ENCODE data around the gene TRAPPC14. TPM values are rescaled to one million over a fixed set of nuclear protein-coding genes. Genes with fewer than 3 reads are reported as not detected.

The TRAPPC14 gene
- total and polyA plus RNA-seq, 2 donors from 2014 or later, result 14.8 to 27.1 TPM

GRCh38 chr7:100115026-100115425 lies 43.5 kb downstream of the TRAPPC14 start:
- Histone ChIP-seq H3K9me3 (ENCODE audit: control insufficient read depth in 2 of 3, insufficient read depth in 1 of 3, low read length in 3 of 3) (no peaks in the 10 kb centered on the region), H3K27ac (ENCODE audit: low read depth in 2 of 2, low read length in 2 of 2) (no peak overlapping the region), H3K4me1 (ENCODE audit: control insufficient read depth in 2 of 3, insufficient read depth in 2 of 3, low read depth in 1 of 3, low read length in 3 of 3) (peaks cover 0 to 6% (median 4%) of the 10 kb centered on the region in 3 donors), H3K9ac (ENCODE audit: low read length in 3 of 3) (no peak overlapping the region), H3K36me3 (ENCODE audit: control insufficient read depth in 2 of 3, insufficient read depth in 3 of 3, low read length in 3 of 3) (peaks cover 0 to 11% (median 5%) of the 10 kb centered on the region in 3 donors), H3K27me3 (ENCODE audit: control insufficient read depth, insufficient read depth, low read length) (no peaks in the 10 kb centered on the region), H3K4me3 (ENCODE audit: low read length in 3 of 3) (no peak overlapping the region)
- TF ChIP-seq CTCF (IDR thresholded peaks at IDR 0.05; ENCODE audit: borderline replicate concordance, extremely low read depth, insufficient read depth), result no peak
- FAIRE-seq, result no peak
- no peak for DNase-seq
- intact Hi-C loops (cut with DNase I), result no loop called here

- FAIRE-seq, result no peak
- Histone ChIP-seq H3K4me1 (ENCODE audit: control insufficient read depth in 2 of 3, insufficient read depth in 2 of 3, low read depth in 1 of 3, low read length in 3 of 3) (no peaks in the 10 kb centered on the region), H3K9ac (ENCODE audit: low read length in 3 of 3) (no peak overlapping the region), H3K36me3 (ENCODE audit: control insufficient read depth in 2 of 3, insufficient read depth in 3 of 3, low read length in 3 of 3) (peaks cover 0 to 12% (median 11%) of the 10 kb centered on the region in 3 donors), H3K9me3 (ENCODE audit: control insufficient read depth in 2 of 3, insufficient read depth in 1 of 3, low read length in 3 of 3) (no peaks in the 10 kb centered on the region), H3K27me3 (ENCODE audit: control insufficient read depth, insufficient read depth, low read length) (no peaks in the 10 kb centered on the region), H3K4me3 (ENCODE audit: low read length in 3 of 3) (no peak overlapping the region), H3K27ac (ENCODE audit: low read depth in 2 of 2, low read length in 2 of 2) (no peak overlapping the region)
- TF ChIP-seq CTCF (IDR thresholded peaks at IDR 0.05; ENCODE audit: borderline replicate concordance, extremely low read depth, insufficient read depth), result no peak
- no peak for DNase-seq
- intact Hi-C loops (cut with DNase I), result no loop called here
Measured at GRCh38 chr7:100111914-100112313, 46.6 kb downstream of the TRAPPC14 start.

- Histone ChIP-seq H3K36me3 (ENCODE audit: control insufficient read depth in 2 of 3, insufficient read depth in 3 of 3, low read length in 3 of 3) (peaks cover 0 to 16% (median 14%) of the 10 kb centered on the region in 3 donors), H3K4me3 (ENCODE audit: low read length in 3 of 3) (no peak overlapping the region), H3K27me3 (ENCODE audit: control insufficient read depth, insufficient read depth, low read length) (no peaks in the 10 kb centered on the region), H3K9ac (ENCODE audit: low read length in 3 of 3) (no peak overlapping the region), H3K4me1 (ENCODE audit: control insufficient read depth in 2 of 3, insufficient read depth in 2 of 3, low read depth in 1 of 3, low read length in 3 of 3) (no peaks in the 10 kb centered on the region), H3K9me3 (ENCODE audit: control insufficient read depth in 2 of 3, insufficient read depth in 1 of 3, low read length in 3 of 3) (no peaks in the 10 kb centered on the region), H3K27ac (ENCODE audit: low read depth in 2 of 2, low read length in 2 of 2) (no peak overlapping the region)
- no peak for FAIRE-seq
- TF ChIP-seq CTCF (IDR thresholded peaks at IDR 0.05; ENCODE audit: borderline replicate concordance, extremely low read depth, insufficient read depth), result no peak
- no peak for DNase-seq
- intact Hi-C loops (cut with DNase I), result no loop called here
Measured at GRCh38 chr7:100111156-100111555, 47.4 kb downstream of the TRAPPC14 start.

Data from kidney (tissue), 14 donors.